VCaP (cell line): ENCODE measurements around the gene CEBPZ.

Experiments used
- H3K27ac ChIP-seq: fragments of 450-650 bp; 2 replicates; pipeline ENCODE4 v1.5.1; 2017
- TF ChIP-seq, protein P1 (sequence below): fragments of 450-650 bp; conservative IDR thresholded peaks from 2 replicates; pipeline ENCODE4 v1.5.1; 2017; ENCODE audit warnings: mild to moderate bottlenecking, moderate library complexity

The CEBPZ gene

GRCh38 chr2:37171624-37171950, 59.8 kb downstream of the CEBPZ start:
- TF ChIP-seq, protein P1, sequence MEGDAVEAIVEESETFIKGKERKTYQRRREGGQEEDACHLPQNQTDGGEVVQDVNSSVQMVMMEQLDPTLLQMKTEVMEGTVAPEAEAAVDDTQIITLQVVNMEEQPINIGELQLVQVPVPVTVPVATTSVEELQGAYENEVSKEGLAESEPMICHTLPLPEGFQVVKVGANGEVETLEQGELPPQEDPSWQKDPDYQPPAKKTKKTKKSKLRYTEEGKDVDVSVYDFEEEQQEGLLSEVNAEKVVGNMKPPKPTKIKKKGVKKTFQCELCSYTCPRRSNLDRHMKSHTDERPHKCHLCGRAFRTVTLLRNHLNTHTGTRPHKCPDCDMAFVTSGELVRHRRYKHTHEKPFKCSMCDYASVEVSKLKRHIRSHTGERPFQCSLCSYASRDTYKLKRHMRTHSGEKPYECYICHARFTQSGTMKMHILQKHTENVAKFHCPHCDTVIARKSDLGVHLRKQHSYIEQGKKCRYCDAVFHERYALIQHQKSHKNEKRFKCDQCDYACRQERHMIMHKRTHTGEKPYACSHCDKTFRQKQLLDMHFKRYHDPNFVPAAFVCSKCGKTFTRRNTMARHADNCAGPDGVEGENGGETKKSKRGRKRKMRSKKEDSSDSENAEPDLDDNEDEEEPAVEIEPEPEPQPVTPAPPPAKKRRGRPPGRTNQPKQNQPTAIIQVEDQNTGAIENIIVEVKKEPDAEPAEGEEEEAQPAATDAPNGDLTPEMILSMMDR = no peak
- no peak overlapping the region for H3K27ac ChIP-seq

DNA sequence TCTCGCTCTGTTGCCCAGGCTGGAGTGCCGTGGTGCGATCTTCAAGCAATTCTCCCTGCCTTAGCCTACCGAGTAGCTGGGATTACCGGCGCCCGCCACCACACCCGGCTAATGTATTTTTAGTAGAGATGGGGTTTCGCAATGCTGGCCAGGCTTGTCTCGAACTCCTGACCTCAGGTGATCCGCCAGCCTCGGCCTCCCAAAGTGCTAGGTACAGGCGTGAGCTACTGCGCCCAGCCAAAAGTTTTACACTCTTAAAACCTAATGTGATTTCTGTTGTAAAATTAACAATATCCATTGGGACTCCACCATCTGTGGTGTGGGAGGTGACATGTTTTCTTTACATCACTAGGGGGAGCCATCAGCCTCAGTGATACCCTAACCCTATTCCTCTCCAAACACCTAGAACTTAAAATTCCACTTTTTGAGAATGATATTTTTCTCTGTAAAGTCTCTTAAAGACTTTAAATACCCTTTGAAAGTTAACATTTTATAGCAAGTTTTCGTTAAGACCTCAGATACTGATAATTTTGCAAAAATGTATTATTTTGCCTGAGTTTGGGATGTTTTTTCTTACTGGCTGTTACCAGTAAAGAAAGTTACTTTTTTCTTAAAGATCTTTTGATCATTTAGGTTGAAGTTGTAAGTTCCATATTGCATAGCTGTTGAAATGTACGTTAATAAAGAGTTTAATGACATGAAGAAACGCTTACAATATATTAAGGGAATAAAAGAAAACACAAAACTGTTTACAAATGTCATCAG, 63.0 kb downstream of the CEBPZ start:
- no peak overlapping the region for H3K27ac ChIP-seq
- TF ChIP-seq, protein P1 = peak; percentile 85

GRCh38 chr2:37167636-37168180, 63.7 kb downstream of the CEBPZ start:
- no peak overlapping the region for H3K27ac ChIP-seq

DNA sequence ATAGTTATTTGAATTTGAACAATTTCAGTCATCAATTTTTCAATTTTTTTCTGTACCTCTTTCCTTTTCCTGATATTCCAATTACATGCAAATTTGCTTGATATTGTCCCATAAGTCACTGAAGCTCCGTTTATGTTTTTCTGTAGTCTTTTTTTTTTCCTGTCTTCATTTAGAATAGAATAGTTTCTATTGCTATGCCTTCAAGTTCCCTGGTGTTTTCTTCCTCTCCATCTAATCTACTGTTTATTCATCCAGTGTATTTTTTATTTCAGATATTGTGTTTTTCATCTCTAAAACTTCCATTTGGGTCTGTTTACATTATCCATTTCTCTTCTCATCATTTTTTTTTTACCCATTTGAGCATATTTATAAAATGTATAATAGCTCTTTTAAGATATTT, 66.6 kb downstream of the CEBPZ start:
- H3K27ac ChIP-seq = no peak overlapping the region
- TF ChIP-seq, protein P1 = no peak

More at GRCh38 chr2:37167636-37168180, 63.7 kb downstream of the CEBPZ start:
- TF ChIP-seq, protein P1 = no peak

GRCh38 chr2:37156857-37157714, 74.3 kb downstream of the CEBPZ start, which contains the start of gene EIF2AK2:
TSS of gene EIF2AK2 (minus strand) at chr2:37156980. CDS start at chr2:37147806, 9,174 bp downstream.
- TF ChIP-seq, protein P1 = no peak
- peak within 1 kb of the TSS; percentile 98 for H3K27ac ChIP-seq

DNA sequence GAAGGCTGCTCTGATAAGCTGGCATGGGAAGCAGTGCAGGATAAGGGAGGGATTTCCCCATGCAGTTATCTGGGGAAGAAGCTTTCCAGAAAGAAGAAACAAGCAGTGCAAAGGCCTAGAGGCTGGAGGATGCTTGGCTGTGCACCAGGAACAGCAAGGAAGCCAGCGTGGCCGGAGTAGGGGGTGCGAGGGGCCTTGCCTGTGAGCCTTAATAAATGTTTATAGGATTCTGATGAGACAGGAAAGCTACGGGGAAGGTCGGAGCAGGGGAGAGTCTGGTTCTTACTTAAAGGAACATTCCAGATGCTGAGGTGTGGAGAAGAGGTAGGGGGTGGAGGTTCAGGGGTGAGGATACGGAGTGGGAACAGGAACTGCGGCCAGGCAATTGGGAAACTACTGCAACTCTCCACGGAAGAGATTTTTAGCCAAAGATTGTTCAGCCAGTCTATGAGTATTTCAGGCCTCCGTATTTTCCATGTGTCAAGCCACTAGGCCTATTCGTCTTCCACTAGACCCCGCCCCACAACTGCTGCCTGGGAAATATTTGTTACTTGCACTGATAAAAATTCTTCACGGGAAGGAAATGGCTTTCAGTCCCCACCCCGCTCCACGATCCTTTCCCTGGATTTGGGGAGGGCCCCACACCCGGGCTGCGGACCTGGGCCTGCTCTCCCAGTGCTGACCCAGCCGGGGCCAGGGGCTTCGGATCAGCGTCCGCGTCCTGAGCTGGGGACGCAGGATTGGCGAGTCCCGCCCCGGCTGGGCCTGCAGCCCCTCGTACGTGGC, 75.1 kb downstream of the CEBPZ start:
- peak overlapping the region; percentile 98 for H3K27ac ChIP-seq
- TF ChIP-seq, protein P1 = no peak
